PC-9 (cell line): ENCODE measurements around the gene PCDHGA7.

Experiments
- EZH2 ChIP-seq: fragments of 200-600 bp; sonication (generic); IDR thresholded peaks from 2 replicates; pipeline ENCODE4 v1.8.0; 2017; ENCODE audit warnings: antibody characterized with exemption, low read depth
- TF ChIP-seq, protein P1 (sequence below): fragments of 200-600 bp; sonication (generic); conservative IDR thresholded peaks from 2 replicates; pipeline ENCODE4 v1.6.1; 2017; ENCODE audit warnings: mixed run types, antibody characterized with exemption, mild to moderate bottlenecking, moderate library complexity

DNA sequence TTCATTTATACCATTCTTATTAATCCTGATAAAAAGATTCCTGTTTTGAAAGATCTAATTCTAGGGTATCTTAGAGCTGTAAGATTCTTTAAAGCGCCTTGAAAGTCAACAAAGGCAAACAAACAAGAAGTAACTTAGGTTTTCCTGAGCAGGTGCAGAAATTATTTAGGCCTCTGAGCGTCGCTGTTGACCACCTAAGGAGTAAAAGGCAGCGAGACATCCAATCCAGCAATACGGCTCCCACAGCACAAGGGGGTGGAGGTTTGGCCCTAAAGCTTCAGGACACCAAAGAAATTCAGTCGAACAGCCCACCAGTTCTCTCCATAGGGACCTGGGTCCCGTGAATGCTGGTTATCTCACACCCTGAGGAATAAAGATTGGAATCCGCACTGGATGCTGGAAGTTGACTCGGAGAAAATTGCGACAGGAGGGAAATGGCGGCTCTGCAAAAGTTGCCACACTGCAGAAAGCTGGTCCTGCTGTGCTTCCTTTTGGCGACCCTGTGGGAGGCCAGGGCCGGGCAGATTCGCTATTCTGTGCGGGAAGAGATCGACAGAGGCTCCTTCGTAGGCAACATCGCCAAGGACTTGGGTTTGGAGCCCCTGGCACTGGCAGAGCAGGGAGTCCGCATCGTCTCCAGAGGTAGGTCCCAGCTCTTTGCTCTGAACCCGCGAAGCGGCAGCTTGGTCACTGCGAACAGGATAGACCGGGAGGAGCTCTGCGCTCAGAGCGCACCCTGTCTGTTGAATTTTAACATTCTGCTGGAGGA is 43.8 kb upstream of the PCDHGA7 start, which contains the start of gene PCDHGA2:
- TF ChIP-seq, protein P1, sequence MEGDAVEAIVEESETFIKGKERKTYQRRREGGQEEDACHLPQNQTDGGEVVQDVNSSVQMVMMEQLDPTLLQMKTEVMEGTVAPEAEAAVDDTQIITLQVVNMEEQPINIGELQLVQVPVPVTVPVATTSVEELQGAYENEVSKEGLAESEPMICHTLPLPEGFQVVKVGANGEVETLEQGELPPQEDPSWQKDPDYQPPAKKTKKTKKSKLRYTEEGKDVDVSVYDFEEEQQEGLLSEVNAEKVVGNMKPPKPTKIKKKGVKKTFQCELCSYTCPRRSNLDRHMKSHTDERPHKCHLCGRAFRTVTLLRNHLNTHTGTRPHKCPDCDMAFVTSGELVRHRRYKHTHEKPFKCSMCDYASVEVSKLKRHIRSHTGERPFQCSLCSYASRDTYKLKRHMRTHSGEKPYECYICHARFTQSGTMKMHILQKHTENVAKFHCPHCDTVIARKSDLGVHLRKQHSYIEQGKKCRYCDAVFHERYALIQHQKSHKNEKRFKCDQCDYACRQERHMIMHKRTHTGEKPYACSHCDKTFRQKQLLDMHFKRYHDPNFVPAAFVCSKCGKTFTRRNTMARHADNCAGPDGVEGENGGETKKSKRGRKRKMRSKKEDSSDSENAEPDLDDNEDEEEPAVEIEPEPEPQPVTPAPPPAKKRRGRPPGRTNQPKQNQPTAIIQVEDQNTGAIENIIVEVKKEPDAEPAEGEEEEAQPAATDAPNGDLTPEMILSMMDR = peak; percentile 58
- no peak for TF ChIP-seq EZH2
